HEK293T (cell line): ENCODE measurements around the gene RTP5.
"Not testable (repeated sequence)": the region's sequence is repeated elsewhere in the genome, so short reads cannot be mapped to it uniquely, and the experiment has no call there.

Experiments used
- CTCF ChIA-PET: fragments of 350-600 bp; formaldehyde crosslinking; extraction: SDS; loops from one replicate; lab custom pipeline; 2021; ENCODE audit warnings: antibody characterized with exemption, inconsistent platforms; lab: Yijun Ruan, JAX
- POLR2A ChIA-PET: fragments of 350-600 bp; formaldehyde crosslinking; extraction: SDS; loops from one replicate; lab custom pipeline; 2020; ENCODE audit warnings: antibody characterized with exemption, inconsistent platforms; lab: Yijun Ruan, JAX
- DNase-seq: peaks from one replicate; pipeline ENCODE4 v3.0.0; 2012; ENCODE audit warnings: mixed read lengths; ENCODE audit errors: extremely low spot score
- ARNT ChIP-seq: fragments of 450-650 bp; IDR thresholded peaks from 2 replicates; pipeline ENCODE4 v1.6.1; 2017; ENCODE audit warnings: mild to moderate bottlenecking
- BHLHE40 ChIP-seq: fragments of 450-650 bp; IDR thresholded peaks from 2 replicates; pipeline ENCODE4 v1.6.1; 2016; ENCODE audit warnings: mild to moderate bottlenecking, moderate library complexity, borderline replicate concordance
- CTBP1 ChIP-seq: fragments of 450-650 bp; IDR thresholded peaks from 2 replicates; pipeline ENCODE4 v1.6.1; 2016; ENCODE audit warnings: borderline replicate concordance
- ELF4 ChIP-seq: fragments of 450-650 bp; IDR thresholded peaks from 2 replicates; pipeline ENCODE4 v1.6.1; 2017; ENCODE audit warnings: antibody characterized with exemption
- FOXA1 ChIP-seq: fragments of 450-650 bp; IDR thresholded peaks from 2 replicates; pipeline ENCODE4 v1.6.1; 2016; ENCODE audit warnings: mild to moderate bottlenecking
- FOXK2 ChIP-seq: fragments of 450-650 bp; IDR thresholded peaks from 2 replicates; pipeline ENCODE4 v1.6.1; 2016; ENCODE audit warnings: mild to moderate bottlenecking
- FOXM1 ChIP-seq: fragments of 450-650 bp; IDR thresholded peaks from 2 replicates; pipeline ENCODE4 v1.6.1; 2017; ENCODE audit warnings: mild to moderate bottlenecking, borderline replicate concordance
- HDGF ChIP-seq: fragments of 450-650 bp; IDR thresholded peaks from 2 replicates; pipeline ENCODE4 v1.6.1; 2017; ENCODE audit warnings: antibody characterized with exemption, borderline replicate concordance
- L3MBTL2 ChIP-seq: fragments of 450-650 bp; conservative IDR thresholded peaks from 2 replicates; pipeline ENCODE4 v1.6.1; 2016; ENCODE audit warnings: mild to moderate bottlenecking
- LEF1 ChIP-seq: fragments of 450-650 bp; IDR thresholded peaks from 2 replicates; pipeline ENCODE4 v1.6.1; 2017; ENCODE audit warnings: mild to moderate bottlenecking, borderline replicate concordance
- NFRKB ChIP-seq: fragments of 450-650 bp; IDR thresholded peaks from 2 replicates; pipeline ENCODE4 v1.6.1; 2016; ENCODE audit warnings: mild to moderate bottlenecking, moderate library complexity
- SP1 ChIP-seq: fragments of 450-650 bp; IDR thresholded peaks from 2 replicates; pipeline ENCODE4 v1.6.1; 2017
- SUZ12 ChIP-seq: fragments of 450-650 bp; IDR thresholded peaks from 2 replicates; pipeline ENCODE4 v1.6.1; 2016; ENCODE audit warnings: mild to moderate bottlenecking
- TARDBP ChIP-seq: fragments of 450-650 bp; IDR thresholded peaks from 2 replicates; pipeline ENCODE4 v1.6.1; 2016
- ZNF384 ChIP-seq: fragments of 450-650 bp; IDR thresholded peaks from 2 replicates; pipeline ENCODE4 v1.6.1; 2016
- TF ChIP-seq, protein P1 (sequence below): fragments of 450-650 bp; IDR thresholded peaks from 2 replicates; pipeline ENCODE4 v1.6.1; 2016

The RTP5 gene

DNA sequence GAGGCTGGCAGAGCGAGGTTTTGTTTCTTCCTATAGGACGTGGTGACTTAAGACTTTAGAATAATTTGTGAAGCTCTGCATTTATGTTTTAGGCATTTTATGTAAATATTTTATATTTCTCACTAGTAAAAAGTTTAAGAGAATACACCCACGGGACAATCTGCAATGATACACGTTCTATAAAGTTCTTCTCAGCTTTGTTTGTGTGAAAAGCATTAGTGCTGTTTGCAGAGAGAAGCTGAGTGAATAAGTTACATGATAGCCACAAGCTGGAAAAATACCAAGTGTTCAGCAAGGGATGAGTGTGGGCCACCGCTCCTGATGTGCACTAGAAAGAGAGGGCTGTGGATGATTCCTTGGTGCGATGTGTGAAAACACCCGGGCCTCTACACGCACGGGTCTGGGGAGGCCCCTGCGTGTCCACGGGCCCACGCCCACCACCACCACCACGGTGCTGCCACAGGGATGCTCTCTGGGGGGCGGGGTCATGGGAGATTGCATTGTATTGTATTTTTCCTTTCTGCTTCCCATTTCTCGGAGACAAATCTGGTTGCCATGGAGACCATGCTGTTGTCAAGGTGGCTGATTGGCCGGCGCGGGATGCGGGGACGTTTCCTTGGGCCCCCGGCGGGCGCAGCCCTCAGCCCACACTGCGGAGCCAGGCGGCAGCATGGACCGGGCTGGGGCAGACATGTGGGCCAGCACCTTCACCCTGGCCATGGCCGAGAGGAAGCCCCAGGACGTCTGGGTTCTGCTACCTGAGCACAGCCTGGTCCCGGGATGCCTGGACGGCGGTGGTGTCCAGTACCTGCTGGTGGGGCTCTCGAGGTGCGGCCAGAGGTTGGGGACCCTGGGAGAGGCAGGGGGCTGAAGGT, at the start of gene RTP5:
TSS of gene RTP5 (plus strand) at position 643 of the 875 bp plus-strand sequence. CDS start at position 671, 28 bp downstream.
- no peak for TF ChIP-seq FOXK2
- TF ChIP-seq FOXM1, result no peak
- no peak for TF ChIP-seq SP1
- no peak for TF ChIP-seq ELF4
- TF ChIP-seq NFRKB, result no peak
- TF ChIP-seq HDGF, result no peak
- no peak for TF ChIP-seq TARDBP
- no peak for TF ChIP-seq CTBP1
- ChIA-PET POLR2A (interaction anchor here (0.8 to 1.6 kb wide), 2 partner anchors 167 to 183 kb away, joined by 3 to 8 read pairs; partner anchors contain the start of genes DTYMK and ING5), CTCF (no interaction called here)
- no peak for DNase-seq

DNA sequence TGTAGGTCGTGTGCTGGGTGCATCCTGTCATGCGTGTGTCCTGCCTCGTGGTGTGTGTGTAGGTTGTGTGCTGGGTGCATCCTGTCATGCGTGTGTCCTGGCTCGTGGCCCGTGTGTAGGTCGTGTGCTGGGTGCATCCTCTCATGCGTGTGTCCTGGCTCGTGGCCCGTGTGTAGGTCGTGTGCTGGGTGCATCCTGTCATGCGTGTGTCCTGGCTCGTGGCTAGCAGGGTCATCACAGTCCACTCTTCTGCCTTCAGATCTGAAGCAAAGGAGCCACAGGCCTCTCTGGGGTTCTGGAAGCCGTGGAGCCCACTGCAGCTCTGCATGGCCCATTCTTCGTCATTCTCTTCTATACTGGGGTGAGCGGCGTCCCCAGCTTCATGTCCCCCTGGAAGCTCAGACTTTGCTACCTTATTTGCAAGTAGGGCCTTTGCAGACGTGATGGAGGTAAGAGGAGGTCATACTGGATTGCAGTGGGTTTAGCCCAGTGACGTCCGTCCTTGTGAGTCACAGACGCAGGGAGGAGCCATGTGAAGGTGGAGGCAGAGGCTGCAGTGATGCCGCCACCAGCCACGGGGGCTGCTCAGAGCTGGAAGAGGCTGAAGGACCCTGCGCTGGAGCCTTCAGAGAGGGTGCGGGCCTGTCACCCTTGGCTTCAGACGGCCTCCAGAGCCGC, 49.4 kb upstream of the RTP5 start:
- CTCF ChIA-PET, DNase-seq, POLR2A ChIA-PET: not testable (repeated sequence)

DNA sequence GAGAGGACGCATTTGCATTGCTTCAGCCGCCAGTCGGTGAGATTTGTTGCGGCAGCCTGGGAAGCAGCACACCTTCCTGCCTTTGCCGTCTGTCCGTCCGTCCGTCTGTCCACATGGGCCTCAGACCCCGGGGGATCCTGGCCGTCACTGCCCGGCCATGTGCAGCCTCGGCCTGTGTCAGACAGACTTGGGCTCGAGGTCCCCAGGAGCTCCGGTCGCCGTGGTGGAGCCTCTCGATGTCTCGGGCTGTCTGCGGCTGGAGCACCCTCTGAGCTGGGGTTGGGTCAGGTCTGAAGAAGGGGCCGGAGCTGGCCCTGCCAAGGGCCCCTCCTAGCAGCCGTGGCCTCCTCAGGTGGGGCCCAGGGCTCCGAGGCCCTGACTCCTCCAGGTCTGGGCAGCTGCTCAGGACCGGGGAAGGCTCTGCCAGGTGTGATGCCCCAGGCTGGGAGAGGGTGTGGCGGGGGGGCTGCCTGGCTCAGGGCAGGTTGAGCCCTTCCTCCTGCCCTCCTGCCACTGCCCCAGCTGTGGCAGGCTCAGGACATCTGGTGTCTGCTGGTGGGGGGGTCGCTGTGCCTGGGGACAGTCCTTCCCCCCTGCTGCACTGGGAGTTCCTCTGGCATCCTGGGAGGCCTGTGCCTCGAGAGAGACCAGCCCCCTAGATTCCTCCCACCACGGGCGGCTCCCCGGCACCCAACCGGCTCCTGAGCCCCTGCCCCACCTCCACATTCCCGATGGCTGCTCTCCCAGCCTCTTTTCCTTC, 48.7 kb upstream of the RTP5 start:
- no peak for DNase-seq
- TF ChIP-seq, protein P1, sequence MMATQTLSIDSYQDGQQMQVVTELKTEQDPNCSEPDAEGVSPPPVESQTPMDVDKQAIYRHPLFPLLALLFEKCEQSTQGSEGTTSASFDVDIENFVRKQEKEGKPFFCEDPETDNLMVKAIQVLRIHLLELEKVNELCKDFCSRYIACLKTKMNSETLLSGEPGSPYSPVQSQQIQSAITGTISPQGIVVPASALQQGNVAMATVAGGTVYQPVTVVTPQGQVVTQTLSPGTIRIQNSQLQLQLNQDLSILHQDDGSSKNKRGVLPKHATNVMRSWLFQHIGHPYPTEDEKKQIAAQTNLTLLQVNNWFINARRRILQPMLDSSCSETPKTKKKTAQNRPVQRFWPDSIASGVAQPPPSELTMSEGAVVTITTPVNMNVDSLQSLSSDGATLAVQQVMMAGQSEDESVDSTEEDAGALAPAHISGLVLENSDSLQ, result no peak
- no peak for TF ChIP-seq FOXK2
- TF ChIP-seq LEF1, result no peak
- no peak for TF ChIP-seq FOXM1
- no peak for TF ChIP-seq ELF4
- no peak for TF ChIP-seq SUZ12
- TF ChIP-seq SP1, result no peak
- ChIA-PET POLR2A (no interaction called here), CTCF (no interaction called here)

DNA sequence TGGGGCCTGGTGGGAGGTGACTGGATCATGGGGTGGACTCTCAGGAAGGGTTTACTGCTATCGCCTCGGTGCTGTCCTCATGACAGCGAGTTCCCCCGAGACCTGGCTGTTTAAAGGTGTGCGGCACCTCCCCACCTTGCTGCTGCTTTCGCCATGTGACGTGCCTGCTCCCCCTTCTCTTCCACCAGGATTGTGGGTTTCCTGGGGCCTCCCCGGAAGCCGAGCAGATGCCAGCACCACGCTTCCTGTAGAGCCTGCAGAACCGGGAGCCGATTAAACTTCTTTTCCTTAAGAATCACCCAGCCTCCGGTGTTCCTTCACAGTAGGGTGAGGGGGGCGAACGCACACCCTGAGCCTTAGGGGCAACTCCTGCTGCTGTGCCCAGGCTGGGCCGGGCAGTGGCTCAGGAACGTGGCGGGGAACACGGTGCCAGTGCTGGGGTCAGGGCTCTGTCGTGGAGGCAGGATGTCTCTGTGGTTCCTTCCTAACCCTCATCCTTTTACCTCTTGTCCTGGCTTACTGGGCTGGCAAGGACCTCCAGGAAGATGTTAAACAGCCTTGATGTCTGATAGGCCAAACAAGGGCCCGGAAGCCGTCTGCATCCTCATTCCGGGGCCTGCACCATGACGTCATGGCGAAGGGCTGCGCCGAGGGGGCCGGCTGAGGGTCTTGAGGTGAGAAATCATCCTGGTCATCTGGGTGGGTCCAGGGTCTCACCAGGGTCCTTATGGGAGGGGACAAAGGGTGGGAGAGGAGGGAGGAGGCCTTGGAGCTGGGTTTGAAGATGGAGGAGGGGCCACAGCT, 47.9 kb upstream of the RTP5 start:
- ChIA-PET CTCF (interaction anchor here (1.0 kb wide), 1 partner anchor 57 kb away, joined by 3 read pairs; no protein-coding TSS in a partner anchor), POLR2A (no interaction called here)
- no peak for DNase-seq
- TF ChIP-seq ARNT (no peak), FOXA1 (no peak), LEF1 (no peak), HDGF (no peak), SUZ12 (no peak), BHLHE40 (no peak), SP1 (no peak), ZNF384 (no peak), FOXM1 (no peak), CTBP1 (no peak), TARDBP (no peak), ELF4 (no peak)

DNA sequence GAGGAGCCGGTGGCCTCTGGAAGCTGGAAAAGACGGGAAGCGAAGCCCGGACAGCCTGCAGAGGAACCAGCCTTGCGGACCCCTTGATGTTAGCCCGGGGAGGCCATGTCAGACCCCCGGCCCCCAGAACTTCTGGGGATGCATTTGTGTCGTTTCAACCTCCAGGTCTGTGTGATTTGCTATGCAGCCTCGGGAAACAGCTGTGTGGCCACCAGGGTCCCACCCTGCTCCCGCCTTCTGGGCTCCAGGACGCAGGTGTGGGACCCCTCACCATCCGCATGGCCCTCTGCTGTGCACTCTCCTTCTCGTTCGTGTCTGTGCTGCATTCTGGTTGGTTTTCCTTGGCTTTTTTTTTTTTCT, 47.3 kb upstream of the RTP5 start:
- ChIA-PET POLR2A (no interaction called here), CTCF (interaction anchor here (1.0 kb wide), 1 partner anchor 57 kb away, joined by 3 read pairs; no protein-coding TSS in a partner anchor)
- TF ChIP-seq ELF4, result no peak
- TF ChIP-seq SUZ12, result no peak
- no peak for TF ChIP-seq FOXA1
- no peak for DNase-seq

DNA sequence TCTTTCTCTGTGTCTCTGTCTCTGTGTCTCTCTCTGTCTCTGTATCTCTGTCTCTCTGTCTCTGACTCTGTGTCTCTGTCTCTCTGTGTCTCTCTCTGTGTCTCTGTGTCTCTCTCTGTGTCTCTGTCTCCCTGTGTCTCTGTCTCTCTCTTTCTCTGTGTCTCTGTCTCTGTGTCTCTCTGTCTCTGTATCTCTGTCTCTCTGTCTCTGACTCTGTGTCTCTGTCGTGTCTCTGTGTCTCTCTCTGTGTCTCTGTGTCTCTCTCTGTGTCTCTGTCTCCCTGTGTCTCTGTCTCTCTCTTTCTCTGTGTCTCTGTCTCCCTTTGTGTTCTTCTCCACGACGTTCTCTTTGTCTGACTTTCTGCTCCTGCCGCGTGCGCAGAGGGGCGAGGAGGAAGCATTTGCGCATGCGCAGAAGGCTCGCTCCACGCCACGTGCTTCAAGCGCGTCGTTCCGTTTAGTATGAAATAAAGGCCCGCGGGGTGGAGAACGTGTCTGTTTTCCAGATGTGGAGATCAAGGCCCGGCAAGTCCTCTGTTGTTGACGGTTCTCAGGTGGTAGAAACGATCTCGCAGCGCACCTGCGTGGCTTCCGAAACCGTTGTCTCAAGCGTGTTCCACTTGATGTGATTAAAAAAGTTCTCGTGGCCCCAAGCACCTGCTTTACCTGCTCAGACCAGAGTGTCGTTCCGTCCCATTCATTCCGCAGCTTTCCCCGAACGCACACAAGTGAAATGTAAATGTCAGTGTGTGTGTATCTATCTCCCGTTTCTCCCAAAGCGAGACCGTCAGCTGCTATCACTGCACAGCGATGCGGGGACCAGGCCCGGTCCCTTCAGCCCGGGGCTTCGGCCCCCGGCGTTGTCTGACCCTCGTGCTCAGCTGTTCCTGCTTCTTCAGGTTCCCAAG, 45.7 kb upstream of the RTP5 start:
- DNase-seq, POLR2A ChIA-PET, CTCF ChIA-PET: not testable (repeated sequence)

DNA sequence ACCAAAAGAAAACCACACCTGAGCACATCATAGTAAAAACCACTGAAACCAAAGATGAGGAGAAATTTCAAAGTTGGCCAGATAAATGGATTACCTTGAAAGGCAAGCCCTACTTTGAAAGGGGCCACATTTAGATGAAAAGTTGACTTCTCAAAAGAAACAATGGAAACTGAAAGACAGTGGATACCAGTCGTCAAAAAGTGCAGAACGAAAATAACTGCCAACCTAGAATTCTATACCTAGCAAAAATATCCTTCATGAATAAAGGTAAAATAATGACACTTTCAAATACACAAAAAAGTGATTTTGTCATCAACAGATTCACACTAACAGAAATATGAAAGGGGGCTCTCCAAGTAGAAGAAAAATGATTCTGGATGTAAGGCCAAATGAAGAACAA, 42.1 kb upstream of the RTP5 start:
- CTCF ChIA-PET, result no interaction called here
- POLR2A ChIA-PET, result no interaction called here
- no peak for DNase-seq
- TF ChIP-seq FOXM1 (no peak), SUZ12 (no peak), L3MBTL2 (no peak), FOXK2 (no peak), BHLHE40 (no peak), NFRKB (no peak), ZNF384 (no peak), LEF1 (no peak), ELF4 (no peak), HDGF (no peak), FOXA1 (no peak), SP1 (no peak), CTBP1 (no peak), ARNT (no peak), TARDBP (no peak)
- TF ChIP-seq, protein P1, result no peak
